ENCODE measurements around the gene IKZF3. TPM values are rescaled to one million over a fixed set of nuclear protein-coding genes. Genes with fewer than 3 reads are reported as not detected.

IKZF3 gene
- total RNA-seq, 1 experiment from 2014 or later: 0.81 TPM

- Mint-ChIP-seq H3K4me1 (peaks cover 23% of the 10 kb centered on the region), H3K4me3 (no peak overlapping the region), H3K9me3 (no peaks in the 10 kb centered on the region), H3K36me3 (peaks cover 23% of the 10 kb centered on the region), H3K27ac (no peak overlapping the region), H3K27me3 (ENCODE audit: low read depth) (no peaks in the 10 kb centered on the region; the same call in 1 of the 2 replicates)
- ATAC-seq: no peak
- no peak for DNase-seq (ENCODE audit: low spot score)
- POLR2A ChIA-PET: no interaction called here
- no peak for TF ChIP-seq KAT7 (CRISPR knock-in tag; IDR thresholded peaks at IDR 0.05; ENCODE audit: borderline replicate concordance)
- no peak for TF ChIP-seq ZNF416 (CRISPR knock-in tag; IDR thresholded peaks at IDR 0.05)
- CTCF ChIA-PET: interaction anchor here (0.9 to 1.2 kb wide), 2 partner anchors 11 to 119 kb away, joined by 3 read pairs; no protein-coding TSS in a partner anchor
These were observed 121.8 kb downstream of the IKZF3 start for GRCh38 chr17:39742126-39742855.

GRCh38 chr17:39740357-39741111 lies 123.6 kb downstream of the IKZF3 start:
- DNase-seq (ENCODE audit: low spot score) (peak; percentile 78), ATAC-seq (peak; percentile 69)
- no peaks in the 10 kb centered on the region; the same call in 1 of the 2 replicates for H3K27me3 Mint-ChIP-seq (ENCODE audit: low read depth)
- peak overlapping the region; percentile 91 for H3K4me3 Mint-ChIP-seq
- no peaks in the 10 kb centered on the region for H3K9me3 Mint-ChIP-seq
- H3K36me3 Mint-ChIP-seq: peaks cover 18% of the 10 kb centered on the region
- H3K4me1 Mint-ChIP-seq: peaks cover 37% of the 10 kb centered on the region
- POLR2A ChIA-PET: interaction anchor here (2.3 to 2.4 kb wide), 2 partner anchors 13 to 41 kb away, joined by 7 to 10 read pairs; partner anchors contain the start of gene ERBB2
- CTCF ChIA-PET: interaction anchor here (3.0 kb wide), 1 partner anchor 11 kb away, joined by 32 read pairs; the partner anchor contains the start of gene MIEN1
- peak overlapping the region; percentile 98 for H3K27ac Mint-ChIP-seq
- TF ChIP-seq SP1 (CRISPR knock-in tag; conservative IDR thresholded peaks at IDR 0.05) (peak; percentile 74), PRDM15 (CRISPR knock-in tag; IDR thresholded peaks at IDR 0.05) (peak; percentile 96), USF1 (CRISPR knock-in tag; IDR thresholded peaks at IDR 0.05) (peak; percentile 42; the same call in 1 of the 2 replicates), JUN (CRISPR knock-in tag; IDR thresholded peaks at IDR 0.05) (0 out of 2 replicates have a peak, but pooled peaks have one; percentile 40), ARID4B (CRISPR knock-in tag; IDR thresholded peaks at IDR 0.05; ENCODE audit: borderline replicate concordance) (peak; percentile 88; the same call in 1 of the 2 replicates), IRF1 (CRISPR knock-in tag; IDR thresholded peaks at IDR 0.05) (no peak), ZBTB21 (CRISPR knock-in tag; IDR thresholded peaks at IDR 0.05; ENCODE audit: borderline replicate concordance) (peak; percentile 36; the same call in 1 of the 2 replicates), USF2 (CRISPR knock-in tag; IDR thresholded peaks at IDR 0.05) (0 out of 2 replicates have a peak, but pooled peaks have one; percentile 4), E2F1 (CRISPR knock-in tag; IDR thresholded peaks at IDR 0.05) (no peak), RELA (CRISPR knock-in tag; IDR thresholded peaks at IDR 0.05; ENCODE audit: borderline replicate concordance) (0 out of 2 replicates have a peak, but pooled peaks have one; percentile 56), KAT7 (CRISPR knock-in tag; IDR thresholded peaks at IDR 0.05; ENCODE audit: borderline replicate concordance) (peak; percentile 97), ZNF219 (CRISPR knock-in tag; IDR thresholded peaks at IDR 0.05; ENCODE audit: borderline replicate concordance) (no peak), FOXK1 (CRISPR knock-in tag; IDR thresholded peaks at IDR 0.05) (peak; percentile 94), GABPB1 (CRISPR knock-in tag; IDR thresholded peaks at IDR 0.05) (peak; percentile 84), ZNF423 (CRISPR knock-in tag; IDR thresholded peaks at IDR 0.05) (peak; percentile 49; the same call in 1 of the 2 replicates), MYBL2 (CRISPR knock-in tag; IDR thresholded peaks at IDR 0.05) (0 out of 2 replicates have a peak, but pooled peaks have one; percentile 33)
